Dedifferentiated amniotic fluid mesenchymal stem cell (primary cell): Measurements from ENCODE around the gene DUSP16.
"Not testable (repeated sequence)": the region's sequence is repeated elsewhere in the genome, so short reads cannot be mapped to it uniquely, and the experiment has no call there.

Source experiments
- DNase-seq: peaks from one replicate; pipeline ENCODE4 v3.0.0-alpha.2; 2016; ENCODE audit errors: extremely low spot score

The DUSP16 gene

GRCh38 chr12:12522657-12523056, 40.0 kb downstream of the DUSP16 start:
- not testable (repeated sequence) for DNase-seq

GRCh38 chr12:12521888-12522287, 40.8 kb downstream of the DUSP16 start:
- DNase-seq: no peak

GRCh38 chr12:12521044-12521485, 41.6 kb downstream of the DUSP16 start:
- DNase-seq: no peak

DNA sequence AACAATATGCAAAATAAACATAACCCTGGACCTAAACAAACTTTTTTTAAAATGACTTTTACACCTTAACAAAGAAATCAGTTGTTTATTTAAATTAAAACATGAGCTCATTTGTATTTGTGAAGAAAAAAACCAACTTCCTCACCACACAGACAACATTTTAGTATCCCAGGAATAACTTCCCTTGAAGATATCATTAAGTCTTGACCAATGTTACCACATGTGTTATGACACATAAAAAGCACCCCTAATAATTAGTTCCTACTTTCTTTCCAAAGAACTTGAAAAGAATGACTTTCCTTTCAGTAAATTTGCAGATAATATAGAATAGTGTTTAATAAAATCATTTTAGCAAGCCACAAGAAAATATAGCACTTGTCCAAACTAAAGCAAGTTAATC, 42.4 kb downstream of the DUSP16 start:
- DNase-seq: no peak

GRCh38 chr12:12519354-12519998, 43.2 kb downstream of the DUSP16 start:
- DNase-seq: no peak

- DNase-seq: no peak
Measured at GRCh38 chr12:12518919-12519318, 43.7 kb downstream of the DUSP16 start.

- DNase-seq: no peak
Measured at GRCh38 chr12:12518464-12518845, 44.2 kb downstream of the DUSP16 start.

- DNase-seq: no peak
Measured at GRCh38 chr12:12513416-12514006, 49.2 kb downstream of the DUSP16 start.

DNA sequence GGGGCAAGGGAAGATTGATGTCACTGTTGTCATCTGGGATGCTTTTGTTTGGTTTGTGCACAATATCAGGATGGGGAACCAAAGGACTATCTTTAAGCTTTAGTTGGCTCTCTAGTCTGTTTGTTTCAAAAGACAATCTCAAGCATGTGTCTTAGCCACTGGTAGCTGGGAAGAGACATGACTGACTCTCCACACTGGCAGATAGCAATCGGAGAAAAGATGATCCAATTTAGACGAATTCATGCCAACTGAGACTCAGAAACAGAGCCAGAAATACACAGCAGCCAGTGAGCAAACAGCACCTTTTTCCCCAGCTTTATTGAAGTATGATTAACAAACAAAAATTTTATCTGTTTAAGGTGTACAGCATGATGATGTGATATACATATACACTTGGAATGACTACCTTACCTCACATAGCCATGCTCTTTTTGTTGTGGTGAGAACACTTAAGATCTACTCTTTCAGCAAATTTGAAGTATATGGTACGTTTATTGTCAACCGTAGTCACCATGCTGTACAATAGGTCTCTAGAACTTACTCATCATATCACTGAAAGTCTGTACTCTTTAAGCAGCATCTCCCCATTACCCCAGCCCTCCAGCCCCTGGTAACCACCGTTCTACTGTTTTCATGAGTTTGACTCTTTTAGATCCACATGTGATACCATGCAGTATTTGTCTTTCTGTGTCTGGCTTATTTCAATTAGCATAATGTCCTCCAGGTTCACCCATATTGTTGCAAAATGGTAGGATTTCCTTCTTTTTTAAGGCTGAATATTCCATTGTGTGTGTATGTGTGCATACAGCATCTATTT, 50.6 kb downstream of the DUSP16 start:
- no peak for DNase-seq

DNA sequence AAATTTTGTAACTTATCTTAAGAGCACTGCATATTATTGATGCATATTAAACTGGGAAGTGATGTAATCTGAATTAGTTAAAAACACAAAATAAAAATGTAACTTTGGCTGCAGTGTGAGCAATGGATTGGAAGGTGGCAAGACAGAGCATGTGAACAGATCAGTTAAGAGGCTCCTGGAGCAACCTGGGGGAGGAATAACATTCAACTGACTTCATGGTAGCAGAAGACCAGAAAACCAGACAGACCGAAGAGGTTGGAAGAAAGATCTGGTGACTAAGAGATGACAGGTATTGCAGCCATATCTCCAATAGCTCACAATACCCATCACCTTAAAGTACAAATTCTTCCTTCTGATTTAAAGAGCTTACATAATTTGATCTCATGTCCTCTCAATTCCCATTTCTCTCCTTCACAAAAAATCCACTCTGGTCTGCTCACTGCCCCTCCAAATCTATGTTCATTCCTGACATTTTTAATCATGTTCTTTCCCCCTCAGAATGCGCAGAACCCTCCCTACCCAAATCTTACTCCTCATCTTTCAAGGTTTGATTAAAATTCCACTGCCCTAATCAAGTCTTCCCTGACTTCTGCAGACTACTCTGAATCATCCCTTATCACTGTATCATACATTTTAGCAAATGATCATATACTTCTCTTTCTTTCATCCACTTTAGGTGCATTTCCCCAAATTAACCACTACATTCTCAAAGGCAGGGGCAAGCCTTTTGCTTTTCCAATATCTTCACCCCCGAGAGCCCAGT, 51.5 kb downstream of the DUSP16 start:
- DNase-seq: no peak

DNA sequence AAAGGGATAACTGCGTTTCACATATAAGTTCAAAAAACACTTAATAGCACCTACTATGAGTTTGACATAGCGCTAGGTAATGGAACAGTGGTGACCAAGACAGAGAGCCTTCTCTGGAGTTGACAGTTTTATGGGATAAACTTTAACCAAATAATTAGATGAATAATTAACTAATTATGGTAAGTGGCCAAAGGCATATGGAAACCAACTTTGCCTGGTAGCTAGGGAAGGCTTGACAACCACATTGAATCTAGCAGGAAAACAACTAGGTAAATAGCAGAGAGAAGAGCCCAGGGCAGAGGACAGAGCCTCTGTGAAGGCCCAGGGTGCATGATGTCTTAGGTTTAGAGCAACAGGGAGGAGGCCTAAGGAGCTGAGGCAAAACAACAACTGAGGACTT, 52.1 kb downstream of the DUSP16 start:
- no peak for DNase-seq

GRCh38 chr12:12510141-12510540, 52.5 kb downstream of the DUSP16 start:
- peak; percentile 17 for DNase-seq

- no peak for DNase-seq
Measured at GRCh38 chr12:12508612-12509011, 54.1 kb downstream of the DUSP16 start.

DNA sequence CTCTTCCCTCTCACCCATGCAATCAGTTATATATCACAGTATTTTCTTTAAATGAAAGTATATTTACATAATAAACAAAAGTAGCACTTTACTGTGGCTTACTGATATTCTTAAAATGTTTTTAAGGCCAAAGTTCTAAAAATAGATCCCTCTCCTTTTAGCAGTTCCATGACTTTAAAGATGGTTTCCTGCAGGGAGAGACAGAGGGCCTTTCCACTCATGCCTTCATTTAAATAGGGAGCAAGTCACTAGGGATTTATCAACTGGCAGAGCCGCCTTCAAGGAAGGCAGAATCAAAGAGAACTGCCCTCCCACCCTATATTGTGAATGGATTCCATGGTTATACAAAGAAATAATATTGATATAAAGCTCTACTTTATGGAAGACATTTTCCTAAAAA, 55.5 kb downstream of the DUSP16 start:
- no peak for DNase-seq

GRCh38 chr12:12506496-12506890, 56.2 kb downstream of the DUSP16 start:
- no peak for DNase-seq

GRCh38 chr12:12505544-12506495, 56.8 kb downstream of the DUSP16 start:
- peak; percentile 72 for DNase-seq

- no peak for DNase-seq
Measured at GRCh38 chr12:12503384-12504078, 59.1 kb downstream of the DUSP16 start.

DNA sequence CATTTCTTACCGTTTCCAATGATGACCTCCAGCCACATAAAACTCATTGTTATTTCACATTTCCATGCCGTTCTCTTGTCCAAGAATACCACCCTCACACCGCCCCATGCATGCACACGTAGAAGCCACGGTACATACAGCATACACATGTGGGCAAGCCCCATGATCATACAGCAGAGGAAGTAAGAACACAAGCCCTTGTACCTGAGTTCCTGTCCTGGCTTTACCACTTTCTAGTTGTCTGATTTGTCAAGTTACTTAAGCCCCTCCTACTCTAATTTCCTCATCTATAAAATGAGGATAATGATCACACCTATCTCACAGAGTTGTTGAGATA, 59.9 kb downstream of the DUSP16 start:
- no peak for DNase-seq

DNA sequence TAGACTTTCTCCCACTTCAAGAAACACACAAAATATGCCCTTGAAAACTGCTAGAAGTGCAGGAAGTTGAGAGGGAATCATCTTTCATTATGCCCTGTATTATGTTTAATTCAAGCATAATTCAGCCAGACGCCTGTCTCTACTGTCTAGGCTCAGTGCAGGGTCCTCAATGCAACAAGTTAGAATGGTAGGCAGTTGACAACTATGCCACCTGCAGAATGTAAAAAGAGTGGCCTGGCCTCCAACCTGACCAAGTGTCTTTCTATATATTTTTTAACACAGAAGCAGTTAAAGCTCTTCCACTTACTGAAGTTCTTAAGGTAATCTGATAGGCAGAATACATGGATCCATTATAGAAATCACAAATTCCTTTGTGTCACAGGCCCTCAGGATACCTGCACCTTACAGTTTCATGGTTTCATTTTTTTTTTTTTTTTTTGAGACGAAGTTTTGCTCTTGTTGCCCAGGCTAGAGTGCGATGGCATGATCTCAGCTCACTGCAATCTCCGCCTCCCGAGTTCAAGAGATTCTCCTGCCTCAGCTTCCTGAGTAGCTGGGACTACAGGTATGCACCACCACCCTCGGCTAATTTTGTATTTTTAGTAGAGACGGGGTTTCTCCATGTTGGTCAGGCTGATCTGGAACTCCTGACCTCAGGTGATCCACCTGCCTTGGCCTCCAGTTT, 60.4 kb downstream of the DUSP16 start:
- not testable (repeated sequence) for DNase-seq

GRCh38 chr12:12501121-12501520, 61.5 kb downstream of the DUSP16 start:
- no peak for DNase-seq
